ENCODE measurements around the gene KDELR1. TPM values are rescaled to one million over a fixed set of nuclear protein-coding genes. Genes with fewer than 3 reads are reported as not detected.

The KDELR1 gene
- total and polyA plus RNA-seq, 9 of the 15 experiments (the other 6 are each of a cell fraction or from before 2014, with no cell fraction given): 6.1 to 165 (median 58.5) TPM

- TF ChIP-seq ZNF232 (CRISPR knock-in tag; IDR thresholded peaks at IDR 0.05) (peak; percentile 77), BRD4 (IDR thresholded peaks at IDR 0.05) (peak; percentile 81; the same call in 1 of the 2 replicates), MCM2 (IDR thresholded peaks at IDR 0.05; ENCODE audit: low read depth) (no peak), ZNF586 (CRISPR knock-in tag; conservative IDR thresholded peaks at IDR 0.05) (no peak), ZBTB1 (CRISPR knock-in tag; IDR thresholded peaks at IDR 0.05; ENCODE audit: borderline replicate concordance, low read depth) (peak; percentile 64; the same call in 1 of the 2 replicates), SMARCA4 (IDR thresholded peaks at IDR 0.05) (0 out of 2 replicates have a peak, but pooled peaks have one; percentile 10), ZNF217 (CRISPR knock-in tag; IDR thresholded peaks at IDR 0.05) (no peak), SMAD3 (CRISPR knock-in tag; conservative IDR thresholded peaks at IDR 0.05) (no peak), SLC30A9 (CRISPR knock-in tag; IDR thresholded peaks at IDR 0.05) (no peak), KDM5B (IDR thresholded peaks at IDR 0.05; ENCODE audit: insufficient replicate concordance, low read depth, low read length) (peak; percentile 77), NUFIP1 (IDR thresholded peaks at IDR 0.05; ENCODE audit: partially characterized antibody) (no peak), CHCHD3 (CRISPR knock-in tag; IDR thresholded peaks at IDR 0.05) (no peak), MCM5 (IDR thresholded peaks at IDR 0.05; ENCODE audit: low read depth) (no peak), PCBP1 (IDR thresholded peaks at IDR 0.05; ENCODE audit: low read depth, low read length, poor library complexity, severe bottlenecking) (peak; percentile 16), ZNF75A (CRISPR knock-in tag; IDR thresholded peaks at IDR 0.05) (no peak)
- TF ChIP-seq, protein P1, sequence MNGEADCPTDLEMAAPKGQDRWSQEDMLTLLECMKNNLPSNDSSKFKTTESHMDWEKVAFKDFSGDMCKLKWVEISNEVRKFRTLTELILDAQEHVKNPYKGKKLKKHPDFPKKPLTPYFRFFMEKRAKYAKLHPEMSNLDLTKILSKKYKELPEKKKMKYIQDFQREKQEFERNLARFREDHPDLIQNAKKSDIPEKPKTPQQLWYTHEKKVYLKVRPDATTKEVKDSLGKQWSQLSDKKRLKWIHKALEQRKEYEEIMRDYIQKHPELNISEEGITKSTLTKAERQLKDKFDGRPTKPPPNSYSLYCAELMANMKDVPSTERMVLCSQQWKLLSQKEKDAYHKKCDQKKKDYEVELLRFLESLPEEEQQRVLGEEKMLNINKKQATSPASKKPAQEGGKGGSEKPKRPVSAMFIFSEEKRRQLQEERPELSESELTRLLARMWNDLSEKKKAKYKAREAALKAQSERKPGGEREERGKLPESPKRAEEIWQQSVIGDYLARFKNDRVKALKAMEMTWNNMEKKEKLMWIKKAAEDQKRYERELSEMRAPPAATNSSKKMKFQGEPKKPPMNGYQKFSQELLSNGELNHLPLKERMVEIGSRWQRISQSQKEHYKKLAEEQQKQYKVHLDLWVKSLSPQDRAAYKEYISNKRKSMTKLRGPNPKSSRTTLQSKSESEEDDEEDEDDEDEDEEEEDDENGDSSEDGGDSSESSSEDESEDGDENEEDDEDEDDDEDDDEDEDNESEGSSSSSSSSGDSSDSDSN (IDR thresholded peaks at IDR 0.05; ENCODE audit: borderline replicate concordance in 1 of 2, low read depth in 2 of 2, low read length in 2 of 2): peak; percentile 100
- TF ChIP-seq, protein P2, sequence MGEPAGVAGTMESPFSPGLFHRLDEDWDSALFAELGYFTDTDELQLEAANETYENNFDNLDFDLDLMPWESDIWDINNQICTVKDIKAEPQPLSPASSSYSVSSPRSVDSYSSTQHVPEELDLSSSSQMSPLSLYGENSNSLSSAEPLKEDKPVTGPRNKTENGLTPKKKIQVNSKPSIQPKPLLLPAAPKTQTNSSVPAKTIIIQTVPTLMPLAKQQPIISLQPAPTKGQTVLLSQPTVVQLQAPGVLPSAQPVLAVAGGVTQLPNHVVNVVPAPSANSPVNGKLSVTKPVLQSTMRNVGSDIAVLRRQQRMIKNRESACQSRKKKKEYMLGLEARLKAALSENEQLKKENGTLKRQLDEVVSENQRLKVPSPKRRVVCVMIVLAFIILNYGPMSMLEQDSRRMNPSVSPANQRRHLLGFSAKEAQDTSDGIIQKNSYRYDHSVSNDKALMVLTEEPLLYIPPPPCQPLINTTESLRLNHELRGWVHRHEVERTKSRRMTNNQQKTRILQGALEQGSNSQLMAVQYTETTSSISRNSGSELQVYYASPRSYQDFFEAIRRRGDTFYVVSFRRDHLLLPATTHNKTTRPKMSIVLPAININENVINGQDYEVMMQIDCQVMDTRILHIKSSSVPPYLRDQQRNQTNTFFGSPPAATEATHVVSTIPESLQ (CRISPR knock-in tag; IDR thresholded peaks at IDR 0.05): peak; percentile 92; the same call in 1 of the 2 replicates
Observed at GRCh38 chr19:48390188-48391099, 907 bp downstream of the KDELR1 start (continued).

Measured in K562 (cell line).